ENCODE results near the gene ARMC12.

The ARMC12 gene

GRCh38 chr6:35736253-35736894, 458 bp upstream of the ARMC12 start:
- H3K4me1 Mint-ChIP-seq (ENCODE audit: low read depth) = peaks cover 39% of the 10 kb centered on the region
- H3K36me3 Mint-ChIP-seq (ENCODE audit: low read depth) = no peaks in the 10 kb centered on the region
- intact Hi-C loops (cut with micrococcal nuclease) = no loop called here
- no peak overlapping the region for H3K27ac Mint-ChIP-seq
- H3K27me3 Mint-ChIP-seq = no peaks in the 10 kb centered on the region
- H3K4me3 Mint-ChIP-seq = no peak overlapping the region
- no peaks in the 10 kb centered on the region for H3K9me3 Mint-ChIP-seq

- Mint-ChIP-seq H3K4me3 (no peak overlapping the region), H3K4me1 (ENCODE audit: low read depth) (peaks cover 31% of the 10 kb centered on the region), H3K27ac (no peak overlapping the region), H3K9me3 (no peaks in the 10 kb centered on the region), H3K36me3 (ENCODE audit: low read depth) (no peaks in the 10 kb centered on the region), H3K27me3 (no peaks in the 10 kb centered on the region)
- intact Hi-C loops (cut with micrococcal nuclease) = loop anchor here (1.0 kb wide), 1 partner anchor 153 kb away; no protein-coding TSS in a partner anchor
Measured at GRCh38 chr6:35737413-35738211, 780 bp downstream of the ARMC12 start.

- Mint-ChIP-seq H3K36me3 (ENCODE audit: low read depth) (no peaks in the 10 kb centered on the region), H3K4me3 (no peak overlapping the region), H3K27ac (no peak overlapping the region), H3K4me1 (ENCODE audit: low read depth) (peaks cover 24% of the 10 kb centered on the region), H3K9me3 (no peaks in the 10 kb centered on the region), H3K27me3 (no peaks in the 10 kb centered on the region)
- intact Hi-C loops (cut with micrococcal nuclease) = no loop called here
Measured at GRCh38 chr6:35739645-35740524, 3.1 kb downstream of the ARMC12 start.

- Mint-ChIP-seq H3K4me1 (ENCODE audit: low read depth) (peaks cover 24% of the 10 kb centered on the region), H3K36me3 (ENCODE audit: low read depth) (no peaks in the 10 kb centered on the region)
- intact Hi-C loops (cut with micrococcal nuclease) = no loop called here
Measured at GRCh38 chr6:35742842-35743241, 6.0 kb downstream of the ARMC12 start.

DNA sequence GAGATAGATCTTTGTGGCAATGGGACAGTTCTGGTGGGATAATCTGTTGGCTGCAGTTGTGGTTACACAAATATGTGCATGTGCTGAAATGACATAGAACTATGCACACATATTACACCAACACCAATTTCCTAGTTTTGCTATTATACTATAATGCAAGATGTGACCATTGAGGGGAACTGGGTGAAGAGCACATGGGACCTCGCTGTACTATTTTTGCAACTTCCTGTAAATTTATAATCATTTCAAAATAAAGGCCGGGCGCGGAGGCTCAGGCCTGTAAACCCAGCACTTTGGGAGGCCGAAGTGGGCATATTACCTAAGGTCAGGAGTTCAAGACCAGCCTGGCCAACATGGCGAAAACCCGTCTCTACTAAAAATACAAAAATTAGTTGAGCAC, 8.7 kb downstream of the ARMC12 start:
- H3K36me3 Mint-ChIP-seq (ENCODE audit: low read depth) = no peaks in the 10 kb centered on the region
- H3K9me3 Mint-ChIP-seq = peaks cover 9% of the 10 kb centered on the region
- peaks cover 16% of the 10 kb centered on the region for H3K4me1 Mint-ChIP-seq (ENCODE audit: low read depth)
- intact Hi-C loops (cut with micrococcal nuclease) = no loop called here
- H3K4me3 Mint-ChIP-seq = no peak overlapping the region
- no peak overlapping the region for H3K27ac Mint-ChIP-seq
- no peaks in the 10 kb centered on the region for H3K27me3 Mint-ChIP-seq

More at GRCh38 chr6:35742842-35743241, 6.0 kb downstream of the ARMC12 start:
- Mint-ChIP-seq H3K27me3 (no peaks in the 10 kb centered on the region), H3K9me3 (peaks cover 5% of the 10 kb centered on the region), H3K27ac (no peak overlapping the region), H3K4me3 (no peak overlapping the region)

- Mint-ChIP-seq H3K27ac (no peak overlapping the region), H3K9me3 (peaks cover 9% of the 10 kb centered on the region), H3K4me1 (ENCODE audit: low read depth) (peaks cover 14% of the 10 kb centered on the region), H3K4me3 (no peak overlapping the region), H3K36me3 (ENCODE audit: low read depth) (no peaks in the 10 kb centered on the region), H3K27me3 (peaks cover 1% of the 10 kb centered on the region)
- intact Hi-C loops (cut with micrococcal nuclease) = no loop called here
Measured at GRCh38 chr6:35746516-35746915, 9.7 kb downstream of the ARMC12 start.

GRCh38 chr6:35747877-35748276, 11.0 kb downstream of the ARMC12 start:
- H3K4me1 Mint-ChIP-seq (ENCODE audit: low read depth) = peaks cover 14% of the 10 kb centered on the region
- peaks cover 9% of the 10 kb centered on the region for H3K9me3 Mint-ChIP-seq
- H3K27ac Mint-ChIP-seq = no peak overlapping the region
- H3K27me3 Mint-ChIP-seq = peaks cover 1% of the 10 kb centered on the region
- H3K36me3 Mint-ChIP-seq (ENCODE audit: low read depth) = no peaks in the 10 kb centered on the region
- no peak overlapping the region for H3K4me3 Mint-ChIP-seq
- intact Hi-C loops (cut with micrococcal nuclease) = no loop called here

DNA sequence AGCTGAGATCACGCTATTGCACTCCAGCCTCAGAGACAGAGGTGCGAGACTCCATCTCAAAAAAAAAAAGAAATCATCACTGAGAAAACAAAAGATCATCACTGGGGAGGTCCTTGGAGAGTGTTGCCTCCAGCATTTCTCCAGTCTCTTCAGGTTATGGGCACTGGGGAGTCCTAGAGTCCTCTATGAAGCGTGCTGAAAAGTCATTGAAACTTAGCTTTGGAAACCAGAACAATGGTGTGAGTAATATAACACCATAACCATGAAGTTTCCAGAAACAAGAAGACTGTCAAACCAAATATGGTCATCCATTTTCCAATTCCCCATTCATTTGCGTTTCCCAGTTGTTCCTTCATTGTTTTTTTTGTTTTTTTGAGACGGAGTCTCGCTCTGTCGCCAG, 13.7 kb downstream of the ARMC12 start:
- H3K27me3 Mint-ChIP-seq = peaks cover 1% of the 10 kb centered on the region
- peaks cover 9% of the 10 kb centered on the region for H3K9me3 Mint-ChIP-seq
- no peaks in the 10 kb centered on the region for H3K36me3 Mint-ChIP-seq (ENCODE audit: low read depth)
- H3K4me1 Mint-ChIP-seq (ENCODE audit: low read depth) = peaks cover 15% of the 10 kb centered on the region
- intact Hi-C loops (cut with micrococcal nuclease) = no loop called here
- H3K4me3 Mint-ChIP-seq = no peak overlapping the region
- H3K27ac Mint-ChIP-seq = no peak overlapping the region

DNA sequence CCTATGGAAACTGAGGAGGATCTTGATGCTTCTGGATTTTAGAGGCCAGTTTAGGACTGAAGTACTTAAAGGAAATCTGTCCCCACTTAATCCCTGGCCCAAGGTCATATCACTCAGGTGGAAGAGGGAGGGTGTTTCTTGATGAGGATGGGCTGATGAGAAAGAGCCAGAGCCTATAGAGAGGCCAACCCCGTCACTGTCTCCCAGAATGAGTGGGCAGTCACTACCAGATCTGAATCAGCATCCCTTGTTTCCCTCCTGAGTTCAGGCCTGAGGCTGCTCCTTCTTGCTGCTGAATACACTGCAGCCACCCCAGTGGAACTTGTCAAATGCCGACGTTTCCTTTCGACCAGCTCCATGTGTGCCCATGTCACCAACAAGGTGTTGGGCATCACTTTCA, 14.8 kb downstream of the ARMC12 start:
- intact Hi-C loops (cut with micrococcal nuclease) = no loop called here
- Mint-ChIP-seq H3K27me3 (peaks cover 1% of the 10 kb centered on the region), H3K27ac (no peak overlapping the region), H3K4me1 (ENCODE audit: low read depth) (peaks cover 8% of the 10 kb centered on the region), H3K4me3 (no peak overlapping the region), H3K9me3 (peaks cover 9% of the 10 kb centered on the region), H3K36me3 (ENCODE audit: low read depth) (no peaks in the 10 kb centered on the region)

- Mint-ChIP-seq H3K9me3 (peaks cover 9% of the 10 kb centered on the region), H3K27me3 (peaks cover 1% of the 10 kb centered on the region), H3K27ac (no peak overlapping the region), H3K4me1 (ENCODE audit: low read depth) (peaks cover 7% of the 10 kb centered on the region), H3K36me3 (ENCODE audit: low read depth) (no peaks in the 10 kb centered on the region), H3K4me3 (no peak overlapping the region)
- intact Hi-C loops (cut with micrococcal nuclease) = no loop called here
Measured at GRCh38 chr6:35752330-35752729, 15.5 kb downstream of the ARMC12 start.

GRCh38 chr6:35754452-35755277, 17.8 kb downstream of the ARMC12 start:
- no peaks in the 10 kb centered on the region for H3K36me3 Mint-ChIP-seq (ENCODE audit: low read depth)
- intact Hi-C loops (cut with micrococcal nuclease) = no loop called here
- H3K4me3 Mint-ChIP-seq = no peak overlapping the region
- no peak overlapping the region for H3K27ac Mint-ChIP-seq
- H3K27me3 Mint-ChIP-seq = peaks cover 1% of the 10 kb centered on the region
- no peaks in the 10 kb centered on the region for H3K9me3 Mint-ChIP-seq
- H3K4me1 Mint-ChIP-seq (ENCODE audit: low read depth) = peaks cover 7% of the 10 kb centered on the region

- H3K27me3 Mint-ChIP-seq = peaks cover 7% of the 10 kb centered on the region
- no peaks in the 10 kb centered on the region for H3K36me3 Mint-ChIP-seq (ENCODE audit: low read depth)
- no peak overlapping the region for H3K27ac Mint-ChIP-seq
- no peak overlapping the region for H3K4me3 Mint-ChIP-seq
- H3K4me1 Mint-ChIP-seq (ENCODE audit: low read depth) = peaks cover 7% of the 10 kb centered on the region
- intact Hi-C loops (cut with micrococcal nuclease) = no loop called here
- H3K9me3 Mint-ChIP-seq = no peaks in the 10 kb centered on the region
Measured at GRCh38 chr6:35755278-35755924, 18.6 kb downstream of the ARMC12 start.
